NCI-H128 (cell line): ENCODE results near the gene BCL2L12.
A peak's percentile ranks its signal among the peaks of the same experiment; 100 is the strongest.

ENCODE experiments used
- DNase-seq: peaks from one replicate; lab custom pipeline; 2025; ENCODE audit not compliant: unreplicated experiment; lab: John Stamatoyannopoulos, UW

BCL2L12 gene

GRCh38 chr19:49684251-49684982 lies 18.7 kb downstream of the BCL2L12 start:
- DNase-seq: no peak

DNA sequence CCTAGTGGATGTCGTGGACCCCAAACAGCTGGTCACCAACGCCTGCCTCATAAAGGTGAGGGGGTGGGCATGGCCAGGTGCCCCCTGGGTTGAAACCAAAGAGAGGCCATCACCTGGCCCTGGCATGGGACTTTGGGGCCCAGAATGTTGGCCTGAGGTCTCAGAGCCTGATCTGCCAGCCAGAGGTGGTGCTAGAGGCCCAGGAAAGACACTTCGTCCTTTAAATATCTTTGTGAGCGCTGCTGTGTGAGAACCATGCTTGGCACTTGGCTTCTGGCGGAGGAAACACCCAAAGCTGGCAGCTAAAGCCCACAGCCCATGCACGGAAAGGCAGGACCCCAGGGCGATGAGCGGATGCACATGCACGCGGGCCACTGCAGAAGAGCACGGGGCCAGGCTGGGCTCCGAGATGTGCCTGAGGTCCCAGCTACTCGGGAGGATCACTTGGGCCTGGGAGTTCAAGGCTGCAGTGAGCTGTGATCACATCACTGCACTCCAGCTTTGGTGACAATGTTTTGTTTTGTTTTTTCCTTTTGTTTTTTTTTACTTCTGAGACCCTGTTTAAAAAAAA lies 19.3 kb downstream of the BCL2L12 start:
- DNase-seq: no peak

DNA sequence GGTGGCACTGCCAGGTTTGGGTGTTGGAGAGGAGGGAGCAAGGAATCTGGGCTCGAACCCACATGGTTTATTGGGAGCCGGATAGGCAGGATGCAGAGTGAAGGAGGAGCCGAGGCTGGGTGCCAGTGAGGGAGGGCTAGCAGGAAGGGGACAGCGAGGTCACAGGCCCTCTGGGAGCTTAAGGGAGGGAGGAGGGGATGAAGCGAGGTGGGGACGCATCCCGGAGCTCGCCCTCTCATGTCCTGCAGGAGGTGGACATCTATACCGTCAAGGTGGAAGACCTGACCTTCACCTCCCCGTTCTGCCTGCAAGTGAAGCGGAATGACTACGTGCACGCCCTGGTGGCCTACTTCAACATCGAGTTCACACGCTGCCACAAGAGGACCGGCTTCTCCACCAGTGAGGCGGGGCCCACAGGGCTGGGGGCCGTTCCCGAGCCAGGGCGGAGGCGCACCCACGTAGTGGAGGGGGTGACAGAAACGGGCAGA lies 20.2 kb downstream of the BCL2L12 start:
- no peak for DNase-seq

GRCh38 chr19:49686503-49687088 lies 20.9 kb downstream of the BCL2L12 start:
- DNase-seq: no peak

GRCh38 chr19:49687150-49687549 lies 21.4 kb downstream of the BCL2L12 start:
- DNase-seq: no peak

DNA sequence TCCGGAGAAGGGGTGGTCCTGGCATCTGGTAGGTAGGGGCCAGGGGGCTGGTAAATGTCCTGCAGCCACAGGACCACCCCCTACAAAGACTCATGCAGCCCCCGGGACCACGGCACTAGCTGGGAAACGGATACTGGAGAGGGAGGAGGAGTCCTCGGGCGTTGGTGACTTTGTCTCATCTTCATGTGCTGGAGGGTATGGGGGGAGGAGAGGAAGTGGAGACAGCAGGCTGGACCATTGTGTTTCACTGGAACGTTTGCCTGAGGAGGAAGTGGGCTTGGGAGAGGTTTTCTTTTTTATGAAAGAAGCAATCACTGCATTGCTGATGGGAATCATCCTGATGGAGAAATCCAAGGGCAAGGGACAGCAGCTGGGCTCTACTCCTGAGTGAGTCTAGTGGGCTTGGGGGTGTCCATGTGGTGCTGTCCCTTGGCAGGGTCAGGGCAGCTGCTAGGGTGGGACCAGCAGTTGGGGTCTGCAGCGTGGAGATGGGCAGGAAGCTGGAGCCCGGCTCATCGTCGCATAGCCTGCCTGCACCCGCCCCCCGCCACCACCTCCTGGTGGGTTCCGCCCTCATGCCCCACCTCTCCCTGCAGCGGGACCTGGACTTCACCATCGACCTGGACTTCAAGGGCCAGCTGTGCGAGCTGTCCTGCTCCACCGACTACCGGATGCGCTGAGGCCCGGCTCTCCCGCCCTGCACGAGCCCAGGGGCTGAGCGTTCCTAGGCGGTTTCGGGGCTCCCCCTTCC lies 22.0 kb downstream of the BCL2L12 start:
- no peak for DNase-seq

DNA sequence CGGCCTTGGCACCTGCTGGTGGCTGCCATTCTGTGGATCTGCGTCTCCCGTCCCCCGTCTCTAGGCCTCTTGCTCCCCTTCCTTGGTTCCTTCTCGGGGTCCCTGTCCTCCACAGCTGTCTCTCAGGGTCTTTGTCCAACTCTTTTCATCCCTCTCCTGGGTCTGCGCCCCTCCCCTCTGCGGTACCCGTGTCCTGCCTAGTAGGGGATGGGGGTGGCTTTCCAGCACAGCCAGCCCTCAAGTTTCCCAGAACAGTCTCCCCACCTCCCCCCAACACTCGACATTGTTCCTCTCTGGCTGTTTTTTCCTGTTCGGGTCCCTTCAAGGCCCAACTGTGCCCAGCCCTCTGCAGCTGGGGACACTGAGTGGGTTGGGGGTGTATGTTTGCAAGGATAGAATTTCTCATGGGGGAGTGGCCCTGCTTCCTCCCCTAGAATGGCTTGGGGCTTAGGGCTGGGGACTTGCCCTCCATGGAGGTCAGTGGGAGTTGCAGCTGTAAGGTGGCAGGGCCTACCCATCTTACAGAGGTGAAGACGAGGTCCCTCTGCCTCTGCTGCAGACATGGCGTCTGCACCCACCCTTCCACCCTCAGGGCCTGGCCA lies 22.9 kb downstream of the BCL2L12 start:
- DNase-seq: no peak

GRCh38 chr19:49689133-49690078 lies 23.7 kb downstream of the BCL2L12 start, which contains the start of gene ADM5:
Gene ADM5 (plus strand): TSS chr19:49689594. CDS start chr19:49689838, 244 bp downstream.
- DNase-seq: peak; percentile 66

DNA sequence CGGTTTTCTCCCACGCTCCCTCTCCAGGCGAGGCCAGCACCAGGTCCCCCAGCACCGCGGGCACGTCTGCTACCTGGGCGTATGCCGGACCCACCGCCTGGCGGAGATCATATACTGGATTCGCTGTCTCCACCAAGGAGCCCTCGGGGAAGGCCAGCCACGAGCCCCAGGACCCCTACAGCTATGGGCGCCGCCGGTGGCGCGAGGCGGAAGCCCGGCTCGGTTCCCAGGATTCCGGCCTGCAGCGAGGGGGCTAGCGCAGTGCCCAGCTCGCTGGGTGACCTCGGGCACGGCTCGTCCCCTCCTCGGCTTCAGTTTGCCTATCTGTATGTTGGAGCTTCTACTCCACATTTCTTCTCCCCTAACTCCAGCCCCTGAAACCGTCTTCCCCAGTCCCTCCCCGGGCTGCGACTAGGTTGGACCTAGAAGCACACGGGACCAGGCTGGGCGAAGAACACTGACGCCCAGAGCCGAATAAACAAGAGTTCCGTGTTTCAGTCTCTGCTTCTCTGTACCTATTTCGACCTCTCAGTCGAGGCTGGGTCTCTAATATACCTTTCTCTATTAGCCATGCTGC lies 24.4 kb downstream of the BCL2L12 start:
- no peak for DNase-seq

DNA sequence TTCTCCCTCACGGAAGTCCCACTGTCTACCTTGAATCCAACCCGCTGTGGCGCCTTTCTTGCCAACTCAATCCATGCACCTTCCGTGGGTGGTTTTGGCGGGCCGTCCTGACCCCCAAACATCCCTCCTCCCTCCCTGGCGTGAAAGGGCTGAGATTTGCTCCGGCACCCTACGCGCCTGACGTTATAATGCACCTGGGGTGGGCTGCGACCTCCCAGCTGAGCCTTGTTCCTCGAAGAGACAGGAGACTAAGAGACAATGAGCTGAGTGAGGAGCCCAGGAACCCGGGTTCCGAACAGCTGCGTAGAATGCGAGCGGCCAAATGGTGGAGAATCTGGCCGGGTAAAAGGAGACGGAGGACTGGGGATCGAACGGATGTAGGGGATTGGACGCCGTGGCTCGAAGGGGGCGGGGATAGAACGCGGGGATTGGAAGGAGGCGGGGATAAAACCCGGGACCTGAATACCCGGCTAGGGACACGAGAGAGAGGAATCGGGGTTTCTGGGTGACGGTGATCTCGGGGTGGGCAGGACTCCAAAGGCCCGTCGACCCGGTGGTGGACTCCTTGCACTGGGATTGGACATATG lies 25.0 kb downstream of the BCL2L12 start, which contains the start of gene CPT1C:
CPT1C (plus strand) TSS at position 461 of the 587 bp plus-strand sequence. CDS start 1,137 bp downstream, outside the sequence.
- DNase-seq: peak; percentile 87

DNA sequence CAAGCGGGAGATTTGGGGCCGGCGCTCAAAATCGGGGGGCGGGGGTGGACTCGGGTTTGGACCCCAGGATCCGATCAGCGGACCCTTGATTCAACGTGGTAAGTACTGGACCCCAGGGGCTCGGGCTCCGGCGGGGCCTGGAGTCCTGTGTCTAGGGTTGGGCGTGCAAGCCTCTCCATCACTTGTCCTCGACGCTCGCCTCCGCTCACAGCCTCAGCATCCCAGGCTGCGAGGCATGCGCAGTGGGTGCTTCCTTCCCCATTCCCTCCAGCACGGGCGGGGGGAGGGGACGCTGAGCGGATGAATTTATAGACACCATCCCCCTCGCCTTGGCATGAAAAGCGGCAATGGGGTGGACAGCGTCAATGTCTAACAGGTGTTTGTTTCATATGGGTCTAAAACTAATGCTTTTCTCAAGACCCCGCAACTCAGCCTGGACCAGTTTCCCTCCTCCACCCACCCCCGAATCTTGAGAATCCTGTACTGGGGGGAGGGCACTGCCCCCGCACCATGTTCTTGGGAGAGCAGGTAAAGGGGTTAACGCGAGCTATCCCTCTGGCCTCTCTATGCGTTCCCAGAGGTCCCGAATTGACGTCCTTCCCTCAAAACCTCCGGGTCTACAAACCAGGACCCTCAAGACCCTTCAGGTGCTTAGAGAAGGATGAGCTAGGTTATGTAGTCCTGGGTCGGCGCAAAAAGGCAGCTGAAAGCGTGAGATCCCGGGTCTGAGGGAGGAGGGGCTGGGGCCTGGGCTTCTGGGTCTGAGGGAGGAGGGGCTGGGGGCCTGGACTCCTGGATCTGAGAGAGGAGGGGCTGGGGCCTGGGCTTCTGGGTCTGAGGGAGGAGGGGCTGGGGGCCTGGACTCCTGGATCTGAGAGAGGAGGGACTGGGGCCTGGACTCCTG lies 25.8 kb downstream of the BCL2L12 start:
- DNase-seq: peak; percentile 66

DNA sequence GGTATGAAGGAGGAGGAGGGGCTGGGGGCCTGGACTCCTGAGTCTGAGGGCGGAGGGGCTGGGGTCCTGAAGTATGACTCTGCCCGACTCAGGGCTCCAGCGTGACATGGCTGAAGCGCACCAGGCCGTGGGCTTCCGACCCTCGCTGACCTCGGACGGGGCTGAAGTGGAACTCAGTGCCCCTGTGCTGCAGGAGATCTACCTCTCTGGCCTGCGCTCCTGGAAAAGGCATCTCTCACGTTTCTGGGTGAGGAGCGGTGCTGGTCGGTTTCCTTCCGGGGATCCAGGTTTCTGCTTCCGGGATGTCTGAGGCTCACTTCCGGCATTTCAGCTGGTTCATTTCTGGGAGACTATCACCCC lies 26.4 kb downstream of the BCL2L12 start:
- DNase-seq: no peak

GRCh38 chr19:49696115-49696514 lies 30.4 kb downstream of the BCL2L12 start:
- DNase-seq: no peak

- no peak for DNase-seq
These were observed 31.1 kb downstream of the BCL2L12 start for GRCh38 chr19:49696865-49697264.

DNA sequence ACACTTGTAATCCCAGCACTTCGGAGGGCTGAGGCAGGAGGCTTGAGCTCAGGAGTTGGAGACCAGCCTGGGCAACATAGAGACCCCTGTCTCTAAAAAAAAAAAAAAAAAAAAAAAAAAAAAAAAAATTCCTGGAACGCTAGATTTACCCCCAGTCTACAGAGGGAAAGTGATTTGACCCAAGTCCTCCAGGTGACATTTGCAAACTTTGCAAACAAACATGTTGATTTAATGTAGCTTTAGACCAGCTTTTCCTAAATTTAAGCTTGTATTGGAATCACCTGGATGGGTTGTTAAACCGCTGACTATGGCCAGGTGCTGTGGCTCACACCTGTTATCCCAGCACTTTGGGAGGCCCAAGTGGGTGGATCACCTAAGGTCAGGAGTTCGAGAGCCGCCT lies 33.6 kb downstream of the BCL2L12 start:
- no peak for DNase-seq

DNA sequence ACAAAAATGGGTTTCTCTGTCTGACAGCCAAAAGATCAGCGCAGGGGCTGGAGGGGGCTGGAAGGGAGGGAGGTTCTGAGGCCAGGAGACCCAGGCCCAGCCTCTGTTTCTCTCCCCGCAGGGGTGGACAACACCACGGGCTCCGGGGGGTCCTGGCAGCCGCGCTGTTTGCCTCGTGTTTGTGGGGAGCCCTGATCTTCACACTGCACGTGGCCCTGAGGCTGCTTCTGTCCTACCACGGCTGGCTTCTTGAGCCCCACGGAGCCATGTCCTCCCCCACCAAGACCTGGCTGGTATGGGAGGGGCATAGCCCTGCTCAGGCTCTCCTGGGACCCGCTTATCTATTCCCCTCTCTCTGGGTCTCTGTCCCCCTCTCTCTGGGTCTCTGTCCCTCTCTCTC lies 34.8 kb downstream of the BCL2L12 start:
- DNase-seq: no peak

GRCh38 chr19:49701271-49701786 lies 35.6 kb downstream of the BCL2L12 start:
- DNase-seq: no peak
